Neural cell (in vitro differentiated cells): Measurements from ENCODE around the gene C19orf33.

ENCODE experiments used
- EP300 ChIP-seq: fragments of 450-650 bp; conservative IDR thresholded peaks from 2 replicates; pipeline ENCODE4 v1.6.1; 2014; ENCODE audit warnings: antibody characterized with exemption, mild to moderate bottlenecking, moderate library complexity; ENCODE audit not compliant: poor library complexity, severe bottlenecking
- EZH2 ChIP-seq: fragments of 200-600, 300-800 bp; shearing (Covaris generic), sonication (generic); IDR thresholded peaks from 2 replicates; pipeline ENCODE4 v1.6.1; 2014; ENCODE audit warnings: antibody characterized with exemption, low read length, borderline replicate concordance, mild to moderate bottlenecking; ENCODE audit not compliant: insufficient read depth, poor library complexity, severe bottlenecking
- MXI1 ChIP-seq: fragments of 450-650 bp; conservative IDR thresholded peaks from 2 replicates; pipeline ENCODE4 v1.6.1; 2014; ENCODE audit warnings: antibody characterized with exemption, mild to moderate bottlenecking; ENCODE audit not compliant: poor library complexity, severe bottlenecking
- POLR2AphosphoS5 ChIP-seq: IDR thresholded peaks from 2 replicates; pipeline ENCODE4 v1.6.1; 2012
- RAD21 ChIP-seq: fragments of 450-650 bp; conservative IDR thresholded peaks from 2 replicates; pipeline ENCODE4 v1.6.1; 2014; ENCODE audit warnings: antibody characterized with exemption, mild to moderate bottlenecking, moderate library complexity
- SMC3 ChIP-seq: fragments of 450-650 bp; conservative IDR thresholded peaks from 2 replicates; pipeline ENCODE4 v1.6.1; 2014; ENCODE audit warnings: antibody characterized with exemption, mild to moderate bottlenecking, moderate library complexity; ENCODE audit not compliant: poor library complexity
- TF ChIP-seq, protein P1 (sequence below): fragments of 450-650 bp; IDR thresholded peaks from 2 replicates; pipeline ENCODE4 v1.5.1; 2014; ENCODE audit warnings: antibody characterized with exemption, mild to moderate bottlenecking, moderate library complexity; ENCODE audit not compliant: poor library complexity, severe bottlenecking
- TF ChIP-seq, protein P2 (sequence below): IDR thresholded peaks from 2 replicates; pipeline ENCODE4 v1.6.1; 2012; ENCODE audit warnings: borderline replicate concordance

DNA sequence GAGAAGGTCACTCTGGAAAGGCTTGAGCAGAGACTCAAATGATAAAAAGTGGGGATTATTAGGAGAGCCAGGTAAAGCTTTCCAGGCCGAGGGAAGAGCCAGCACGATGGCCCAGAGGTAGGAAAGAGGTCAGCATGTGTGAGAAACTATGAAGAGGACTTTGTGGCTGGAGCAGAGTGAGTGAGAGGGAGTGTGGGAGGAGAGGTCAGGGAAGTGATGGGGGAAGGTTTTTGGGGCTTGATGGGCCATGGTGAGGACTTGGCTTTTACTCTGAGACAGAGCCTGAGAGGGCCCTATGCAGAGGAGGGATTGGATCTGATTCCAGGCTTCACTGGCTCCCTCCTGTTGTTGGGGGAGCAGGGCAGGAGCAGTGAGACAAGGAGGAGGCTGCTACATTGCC is 36.9 kb downstream of the C19orf33 start:
- TF ChIP-seq, protein P1, sequence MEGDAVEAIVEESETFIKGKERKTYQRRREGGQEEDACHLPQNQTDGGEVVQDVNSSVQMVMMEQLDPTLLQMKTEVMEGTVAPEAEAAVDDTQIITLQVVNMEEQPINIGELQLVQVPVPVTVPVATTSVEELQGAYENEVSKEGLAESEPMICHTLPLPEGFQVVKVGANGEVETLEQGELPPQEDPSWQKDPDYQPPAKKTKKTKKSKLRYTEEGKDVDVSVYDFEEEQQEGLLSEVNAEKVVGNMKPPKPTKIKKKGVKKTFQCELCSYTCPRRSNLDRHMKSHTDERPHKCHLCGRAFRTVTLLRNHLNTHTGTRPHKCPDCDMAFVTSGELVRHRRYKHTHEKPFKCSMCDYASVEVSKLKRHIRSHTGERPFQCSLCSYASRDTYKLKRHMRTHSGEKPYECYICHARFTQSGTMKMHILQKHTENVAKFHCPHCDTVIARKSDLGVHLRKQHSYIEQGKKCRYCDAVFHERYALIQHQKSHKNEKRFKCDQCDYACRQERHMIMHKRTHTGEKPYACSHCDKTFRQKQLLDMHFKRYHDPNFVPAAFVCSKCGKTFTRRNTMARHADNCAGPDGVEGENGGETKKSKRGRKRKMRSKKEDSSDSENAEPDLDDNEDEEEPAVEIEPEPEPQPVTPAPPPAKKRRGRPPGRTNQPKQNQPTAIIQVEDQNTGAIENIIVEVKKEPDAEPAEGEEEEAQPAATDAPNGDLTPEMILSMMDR: no peak
- TF ChIP-seq SMC3: no peak
- TF ChIP-seq EP300: no peak
- TF ChIP-seq, protein P2, sequence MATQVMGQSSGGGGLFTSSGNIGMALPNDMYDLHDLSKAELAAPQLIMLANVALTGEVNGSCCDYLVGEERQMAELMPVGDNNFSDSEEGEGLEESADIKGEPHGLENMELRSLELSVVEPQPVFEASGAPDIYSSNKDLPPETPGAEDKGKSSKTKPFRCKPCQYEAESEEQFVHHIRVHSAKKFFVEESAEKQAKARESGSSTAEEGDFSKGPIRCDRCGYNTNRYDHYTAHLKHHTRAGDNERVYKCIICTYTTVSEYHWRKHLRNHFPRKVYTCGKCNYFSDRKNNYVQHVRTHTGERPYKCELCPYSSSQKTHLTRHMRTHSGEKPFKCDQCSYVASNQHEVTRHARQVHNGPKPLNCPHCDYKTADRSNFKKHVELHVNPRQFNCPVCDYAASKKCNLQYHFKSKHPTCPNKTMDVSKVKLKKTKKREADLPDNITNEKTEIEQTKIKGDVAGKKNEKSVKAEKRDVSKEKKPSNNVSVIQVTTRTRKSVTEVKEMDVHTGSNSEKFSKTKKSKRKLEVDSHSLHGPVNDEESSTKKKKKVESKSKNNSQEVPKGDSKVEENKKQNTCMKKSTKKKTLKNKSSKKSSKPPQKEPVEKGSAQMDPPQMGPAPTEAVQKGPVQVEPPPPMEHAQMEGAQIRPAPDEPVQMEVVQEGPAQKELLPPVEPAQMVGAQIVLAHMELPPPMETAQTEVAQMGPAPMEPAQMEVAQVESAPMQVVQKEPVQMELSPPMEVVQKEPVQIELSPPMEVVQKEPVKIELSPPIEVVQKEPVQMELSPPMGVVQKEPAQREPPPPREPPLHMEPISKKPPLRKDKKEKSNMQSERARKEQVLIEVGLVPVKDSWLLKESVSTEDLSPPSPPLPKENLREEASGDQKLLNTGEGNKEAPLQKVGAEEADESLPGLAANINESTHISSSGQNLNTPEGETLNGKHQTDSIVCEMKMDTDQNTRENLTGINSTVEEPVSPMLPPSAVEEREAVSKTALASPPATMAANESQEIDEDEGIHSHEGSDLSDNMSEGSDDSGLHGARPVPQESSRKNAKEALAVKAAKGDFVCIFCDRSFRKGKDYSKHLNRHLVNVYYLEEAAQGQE: no peak
- no peak for TF ChIP-seq POLR2AphosphoS5
- no peak for TF ChIP-seq EZH2
- TF ChIP-seq MXI1: no peak
- no peak for TF ChIP-seq RAD21
